A549 (cell line): ENCODE measurements around the gene MCU. TPM values are rescaled to one million over a fixed set of nuclear protein-coding genes. Genes with fewer than 3 reads are reported as not detected.

ENCODE experiments used
- ATAC-seq, 2 experiments: fragments of 200-7000 bp in 1 of 2; fragments of >200 bp in 1 of 2; cut with Nextera tagmentation in 1 of 2; cut with Tn5 transposase in 1 of 2; 3 replicates each; pipeline versions ENCODE4 v1.8.0 to v1.9.1; 2018 to 2020; ENCODE audit warnings: mild to moderate bottlenecking in 1 of 2, moderate library complexity in 1 of 2
- CTCF ChIA-PET: fragments of 300-600 bp; sonication (Branson Sonifier 250); formaldehyde crosslinking; extraction: SDS; loops from one replicate; lab custom pipeline; 2021; ENCODE audit warnings: antibody characterized with exemption, inconsistent platforms; lab: Yijun Ruan, JAX
- POLR2A ChIA-PET: fragments of 350-600 bp; formaldehyde crosslinking; extraction: SDS; loops from one replicate; lab custom pipeline; 2021; ENCODE audit warnings: antibody characterized with exemption, inconsistent platforms; lab: Yijun Ruan, JAX
- DNase-seq, 2 experiments: peaks; one replicate each; pipeline versions ENCODE4 v3.0.0 to v3.0.0-alpha.2; 2011 to 2016; ENCODE audit warnings: low read depth in 1 of 2, low spot score in 1 of 2
- FAIRE-seq: peaks from 2 replicates; lab custom pipeline; 2011; peaks lifted over from hg19 to GRCh38; lab: Jason Lieb, UNC
- H3K27ac ChIP-seq, 2 experiments: fragments of >200 bp; sonication (Bioruptor Twin); formaldehyde crosslinking; 3 replicates each; pipeline ENCODE4 v1.5.1; 2016 to 2017
- H3K4me1 ChIP-seq: fragments of >200 bp; sonication (Bioruptor Twin); formaldehyde crosslinking; 3 replicates; pipeline ENCODE4 v1.6.1; 2016
- H3K4me2 ChIP-seq: fragments of >200 bp; sonication (Bioruptor Twin); formaldehyde crosslinking; 3 replicates; pipeline ENCODE4 v1.6.1; 2016
- H3K4me3 ChIP-seq: fragments of >200 bp; sonication (Bioruptor Twin); formaldehyde crosslinking; 3 replicates; pipeline ENCODE4 v1.5.1; 2016
- H3K9me3 ChIP-seq: fragments of >200 bp; sonication (Bioruptor Twin); formaldehyde crosslinking; 3 replicates; pipeline ENCODE4 v1.6.1; 2016
- BHLHE40 ChIP-seq: IDR thresholded peaks from 2 replicates; pipeline ENCODE4 v1.6.1; 2012; ENCODE audit warnings: low read depth, low read length, inconsistent platforms
- CBX8 ChIP-seq: fragments of 200-600 bp; sonication (generic); IDR thresholded peaks from 2 replicates; pipeline ENCODE4 v1.6.1; 2016
- CTCF ChIP-seq: fragments of >200 bp; sonication (Bioruptor Twin); formaldehyde crosslinking; IDR thresholded peaks from 3 replicates; pipeline ENCODE4 v1.5.1; 2016
- FOXS1 ChIP-seq: fragments of 250-450 bp; sonication (Bioruptor Pico); IDR thresholded peaks from 2 replicates; pipeline ENCODE4 v1.5.0; 2020; ENCODE audit warnings: mild to moderate bottlenecking, moderate library complexity
- HES2 ChIP-seq: fragments of >200 bp; sonication (Bioruptor Twin); formaldehyde crosslinking; IDR thresholded peaks from 2 replicates; pipeline ENCODE4 v1.6.1; 2016
- HOXB13 ChIP-seq: fragments of 250-450 bp; sonication (Bioruptor Pico); IDR thresholded peaks from 2 replicates; pipeline ENCODE4 v1.5.0; 2020; ENCODE audit warnings: low read depth, mild to moderate bottlenecking, moderate library complexity
- MAX ChIP-seq: IDR thresholded peaks from 2 replicates; pipeline ENCODE4 v1.6.1; 2012
- MYC ChIP-seq: IDR thresholded peaks from 2 replicates; pipeline ENCODE4 v1.6.1; 2012; ENCODE audit warnings: mild to moderate bottlenecking, inconsistent platforms, low read length, improper control_type of control experiment, borderline replicate concordance
- NFE2L2 ChIP-seq: fragments of 150-350 bp; conservative IDR thresholded peaks from 2 replicates; pipeline ENCODE4 v1.6.1; 2014; ENCODE audit warnings: low read length
- NR3C1 ChIP-seq: fragments of >200 bp; sonication (Bioruptor Twin); formaldehyde crosslinking; IDR thresholded peaks from 3 replicates; pipeline ENCODE4 v1.6.1; 2017
- PHF8 ChIP-seq: fragments of 200-600 bp; sonication (generic); IDR thresholded peaks from 2 replicates; pipeline ENCODE4 v1.6.1; 2016; ENCODE audit warnings: low read depth, mild to moderate bottlenecking, antibody characterized with exemption, moderate library complexity, borderline replicate concordance
- POLR2A ChIP-seq: IDR thresholded peaks from 2 replicates; pipeline ENCODE4 v1.6.1; 2012; ENCODE audit warnings: mild to moderate bottlenecking, low read length
- RCOR1 ChIP-seq: fragments of 150-350 bp; IDR thresholded peaks from 2 replicates; pipeline ENCODE4 v1.6.1; 2014; ENCODE audit warnings: antibody characterized with exemption, low read length, low read depth
- RNF2 ChIP-seq: fragments of 200-600 bp; sonication (generic); IDR thresholded peaks from 2 replicates; pipeline ENCODE4 v1.6.1; 2016; ENCODE audit warnings: low read depth, mild to moderate bottlenecking, antibody characterized with exemption, moderate library complexity, borderline replicate concordance
- SMC3 ChIP-seq: fragments of >200 bp; sonication (Bioruptor Twin); formaldehyde crosslinking; IDR thresholded peaks from 3 replicates; pipeline ENCODE4 v1.6.1; 2018; ENCODE audit warnings: inconsistent platforms
- WGBS: methylation state at CpG from one replicate; pipeline ENCODE4 v1.1.6; 2017; ENCODE audit errors: missing lambda C conversion rate; 5-methylcytosine and 5-hydroxymethylcytosine counted together
- polyA plus RNA-seq, 4 experiments: library from polyadenylated mRNA; depleted of rRNA in 3 of 4; stranded (reverse); fragments of >200 nt; fragmentation: RNase III in 1 of 4; extraction: RNeasy Plus Mini Kit Qiagen cat#74134 plus additional on column Dnase treatment in 1 of 4; gene quantifications; 2 replicates in 3 of 4; 3 replicates in 1 of 4; pipeline ENCODE4 v1.2.3, GENCODE V29; 2011 to 2017
- TF ChIP-seq, protein P1 (sequence below): IDR thresholded peaks from 2 replicates; pipeline ENCODE4 v1.6.1; 2012
- TF ChIP-seq, protein P2 (sequence below): IDR thresholded peaks from 2 replicates; pipeline ENCODE4 v1.6.1; 2012; ENCODE audit warnings: low read depth, borderline replicate concordance

MCU gene
- polyA plus RNA-seq, 2 of the 4 experiments (the other 2 are of a cell fraction) = 44.0 to 221 TPM

DNA sequence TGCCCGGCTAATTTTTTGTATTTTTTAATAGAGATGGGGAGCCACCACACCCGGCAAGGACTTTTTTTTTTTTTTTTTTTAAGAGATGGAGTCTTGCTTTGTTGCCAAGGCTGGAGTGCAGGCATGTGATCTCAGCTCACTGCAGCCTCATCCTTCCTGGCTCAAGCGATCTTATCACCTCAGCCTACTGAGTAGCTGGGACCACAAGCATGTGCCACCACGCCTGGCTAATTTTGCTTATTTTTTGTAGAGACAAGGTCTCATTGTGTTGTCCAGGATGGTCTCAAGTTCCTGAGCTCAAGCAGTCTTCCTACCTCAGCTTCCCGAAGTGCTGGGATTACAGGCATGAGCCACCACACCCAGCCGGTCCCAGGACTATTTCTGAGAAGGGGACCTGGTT, 9.3 kb upstream of the MCU start:
- peak overlapping the region; percentile 52 for H3K4me2 ChIP-seq
- ChIA-PET CTCF (interaction anchor here (0.7 kb wide), 1 partner anchor 13 kb away, joined by 3 read pairs; no protein-coding TSS in a partner anchor), POLR2A (interaction anchor here (0.7 to 1.6 kb wide), 2 partner anchors 9 to 30 kb away, joined by 5 to 6 read pairs; partner anchors contain the start of gene MCU)
- WGBS = 29% methylated on average over 6 of the region's 6 CpGs
- DNase-seq (peak in 1 of 2 experiments; percentile 46), ATAC-seq (peak in 1 of 2 experiments; percentile 52; a peak in 3 of 6 replicates), FAIRE-seq (no peak)
- H3K4me1 ChIP-seq = peaks cover 47% of the 10 kb centered on the region
- H3K27ac ChIP-seq = peak overlapping the region; percentile 62 to 80
- no peak overlapping the region for H3K4me3 ChIP-seq
- H3K9me3 ChIP-seq = no peaks in the 10 kb centered on the region
- TF ChIP-seq RCOR1 = no peak
- TF ChIP-seq BHLHE40 = no peak
- no peak for TF ChIP-seq MYC
- TF ChIP-seq, protein P1, sequence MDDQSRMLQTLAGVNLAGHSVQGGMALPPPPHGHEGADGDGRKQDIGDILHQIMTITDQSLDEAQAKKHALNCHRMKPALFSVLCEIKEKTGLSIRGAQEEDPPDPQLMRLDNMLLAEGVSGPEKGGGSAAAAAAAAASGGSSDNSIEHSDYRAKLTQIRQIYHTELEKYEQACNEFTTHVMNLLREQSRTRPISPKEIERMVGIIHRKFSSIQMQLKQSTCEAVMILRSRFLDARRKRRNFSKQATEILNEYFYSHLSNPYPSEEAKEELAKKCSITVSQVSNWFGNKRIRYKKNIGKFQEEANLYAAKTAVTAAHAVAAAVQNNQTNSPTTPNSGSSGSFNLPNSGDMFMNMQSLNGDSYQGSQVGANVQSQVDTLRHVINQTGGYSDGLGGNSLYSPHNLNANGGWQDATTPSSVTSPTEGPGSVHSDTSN = no peak
- TF ChIP-seq PHF8 = no peak
- no peak for TF ChIP-seq FOXS1 (CRISPR knock-in tag)
- no peak for TF ChIP-seq POLR2A
- no peak for TF ChIP-seq SMC3
- no peak for TF ChIP-seq RNF2
- TF ChIP-seq CTCF = no peak

GRCh38 chr10:72685264-72685921, 6.5 kb upstream of the MCU start:
- 86% methylated on average over 7 of the region's 7 CpGs for WGBS
- CTCF ChIA-PET = interaction anchor here (0.5 to 1.5 kb wide), 6 partner anchors 8 to 788 kb away, joined by 3 to 8 read pairs (median 3); no protein-coding TSS in a partner anchor

More at GRCh38 chr10:72685264-72685921, 6.5 kb upstream of the MCU start:
- no peak for ATAC-seq
- FAIRE-seq = no peak
- H3K27ac ChIP-seq = peak overlapping the region; percentile 87 to 89
- H3K9me3 ChIP-seq = no peaks in the 10 kb centered on the region
- POLR2A ChIA-PET = interaction anchor here (0.6 to 0.9 kb wide), 2 partner anchors 9 to 10 kb away, joined by 3 to 6 read pairs; no protein-coding TSS in a partner anchor
- no peak overlapping the region for H3K4me3 ChIP-seq
- peaks cover 67% of the 10 kb centered on the region for H3K4me1 ChIP-seq
- no peak for DNase-seq
- no peak overlapping the region for H3K4me2 ChIP-seq
- TF ChIP-seq, protein P2, sequence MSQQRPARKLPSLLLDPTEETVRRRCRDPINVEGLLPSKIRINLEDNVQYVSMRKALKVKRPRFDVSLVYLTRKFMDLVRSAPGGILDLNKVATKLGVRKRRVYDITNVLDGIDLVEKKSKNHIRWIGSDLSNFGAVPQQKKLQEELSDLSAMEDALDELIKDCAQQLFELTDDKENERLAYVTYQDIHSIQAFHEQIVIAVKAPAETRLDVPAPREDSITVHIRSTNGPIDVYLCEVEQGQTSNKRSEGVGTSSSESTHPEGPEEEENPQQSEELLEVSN = no peak
- TF ChIP-seq HES2 = no peak
- no peak for TF ChIP-seq RCOR1
- TF ChIP-seq HOXB13 = no peak
- no peak for TF ChIP-seq NR3C1
- TF ChIP-seq, protein P1 = no peak
- TF ChIP-seq MAX = no peak
- no peak for TF ChIP-seq CBX8
- no peak for TF ChIP-seq NFE2L2
- TF ChIP-seq, all 56 proteins: peak for 0
